GM18873 (cell line): ENCODE results near the gene RNF152.
"Not testable (repeated sequence)": the region's sequence is repeated elsewhere in the genome, so short reads cannot be mapped to it uniquely, and the experiment has no call there.

Source experiments
- ATAC-seq: cut with Tn5 transposase; IDR thresholded peaks from one replicate; pipeline ENCODE4 v1.9.1; 2021; ENCODE audit warnings: mild to moderate bottlenecking, moderate library complexity, moderate number of reproducible peaks; ENCODE audit not compliant: unreplicated experiment, low FRiP score

RNF152 gene

DNA sequence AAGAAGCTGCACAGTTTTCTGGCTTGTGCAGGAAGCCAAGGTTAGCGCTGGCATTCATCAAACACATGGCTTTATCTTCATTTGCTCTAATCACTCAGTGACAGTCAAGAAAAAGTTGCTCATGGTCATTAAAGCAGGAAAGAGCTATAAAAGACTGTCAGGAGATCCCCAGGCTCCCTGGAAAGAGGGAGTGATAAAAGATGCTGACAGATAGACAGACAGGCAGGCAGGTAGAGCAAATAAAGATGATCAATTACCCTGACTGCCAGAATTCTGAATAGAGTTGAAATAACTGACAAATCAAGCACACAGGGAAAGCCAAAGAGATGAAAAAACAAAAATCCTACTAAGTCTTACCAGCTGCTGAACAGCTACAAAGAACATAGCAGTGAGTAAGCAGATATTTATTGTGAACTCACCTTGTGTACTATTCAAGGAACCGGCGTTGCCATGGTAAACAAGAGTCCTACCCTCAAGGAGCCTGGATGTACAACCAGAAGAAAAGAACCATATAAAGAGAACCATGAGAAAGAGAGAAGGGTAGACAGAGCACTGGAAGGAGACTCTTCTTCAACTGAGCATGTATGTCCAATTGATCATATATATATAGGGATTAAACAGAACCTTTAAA lies 68.0 kb downstream of the RNF152 start:
- no peak for ATAC-seq

DNA sequence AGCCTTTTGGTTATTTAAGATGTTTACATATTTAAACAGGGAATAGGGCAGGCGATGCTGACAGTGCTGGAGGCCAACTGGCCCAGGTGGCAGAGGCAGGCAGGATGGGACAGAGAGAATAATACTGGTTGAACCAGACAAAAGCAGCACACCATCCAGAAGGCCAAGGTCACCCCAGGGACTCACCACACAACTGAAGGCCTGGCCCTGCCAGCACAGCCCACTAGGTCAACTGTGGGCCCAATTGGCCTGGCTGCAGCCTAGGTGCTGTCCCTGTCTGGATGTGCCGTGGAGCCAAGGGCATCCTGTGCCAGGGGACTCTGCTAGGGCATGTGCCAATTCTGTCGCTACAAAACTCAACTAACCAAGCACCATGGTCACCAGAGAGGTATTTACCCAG lies 69.2 kb downstream of the RNF152 start:
- ATAC-seq = no peak

DNA sequence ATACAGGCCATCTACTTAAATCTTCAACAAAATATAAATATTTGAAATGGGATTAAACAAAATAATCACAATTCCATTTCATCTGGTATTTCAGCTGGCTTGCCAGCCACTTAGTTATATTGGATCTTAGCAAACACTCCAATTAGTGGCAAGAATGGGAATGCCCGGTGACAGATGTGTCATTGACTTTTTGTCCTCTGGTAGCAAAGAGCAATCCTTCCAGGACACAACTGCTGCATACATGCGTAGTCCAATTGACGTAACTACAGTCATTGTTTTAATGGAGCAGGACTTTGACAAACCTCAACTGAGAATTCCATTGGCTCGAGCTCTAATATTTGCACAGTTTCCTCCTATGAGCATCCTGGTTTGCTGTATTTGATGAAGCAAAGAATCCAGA lies 69.9 kb downstream of the RNF152 start:
- no peak for ATAC-seq

DNA sequence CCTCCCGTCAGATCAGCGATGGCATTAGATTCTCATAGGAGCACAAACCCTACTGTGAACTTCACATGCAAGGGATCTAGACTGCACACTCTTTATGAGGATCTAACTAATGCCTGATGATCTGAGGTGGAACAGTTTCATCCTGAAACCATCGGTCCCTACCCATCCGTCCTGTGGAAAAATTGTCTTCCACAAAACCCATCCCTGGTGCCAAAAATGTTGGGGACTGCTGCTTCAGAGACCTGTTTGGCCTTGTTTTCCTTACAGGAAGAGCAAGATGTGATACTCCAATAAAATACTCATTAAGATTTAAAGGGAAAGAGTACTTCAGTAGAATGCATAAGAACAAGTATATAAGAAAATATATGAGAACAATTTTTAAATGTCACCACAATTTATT lies 71.1 kb downstream of the RNF152 start:
- ATAC-seq = no peak

DNA sequence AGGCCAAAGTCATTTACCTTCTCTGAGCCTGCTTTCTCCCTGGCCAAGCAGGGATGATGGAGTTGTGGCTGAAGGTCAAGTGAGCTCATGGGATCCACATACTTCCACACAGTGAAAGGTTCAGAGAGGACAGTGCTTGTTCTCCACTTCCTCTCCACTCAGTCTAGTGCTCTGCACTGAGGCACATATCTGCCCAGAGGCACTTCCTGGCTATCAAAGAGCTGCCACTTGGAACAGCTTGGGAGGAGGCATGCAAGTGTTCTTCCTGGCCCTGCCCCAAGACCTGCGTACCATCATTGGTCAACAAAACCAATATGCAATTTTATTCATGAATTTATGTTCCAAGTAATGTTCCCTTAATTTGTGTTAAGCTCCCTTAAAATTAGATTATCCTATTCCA lies 71.9 kb downstream of the RNF152 start:
- no peak for ATAC-seq

DNA sequence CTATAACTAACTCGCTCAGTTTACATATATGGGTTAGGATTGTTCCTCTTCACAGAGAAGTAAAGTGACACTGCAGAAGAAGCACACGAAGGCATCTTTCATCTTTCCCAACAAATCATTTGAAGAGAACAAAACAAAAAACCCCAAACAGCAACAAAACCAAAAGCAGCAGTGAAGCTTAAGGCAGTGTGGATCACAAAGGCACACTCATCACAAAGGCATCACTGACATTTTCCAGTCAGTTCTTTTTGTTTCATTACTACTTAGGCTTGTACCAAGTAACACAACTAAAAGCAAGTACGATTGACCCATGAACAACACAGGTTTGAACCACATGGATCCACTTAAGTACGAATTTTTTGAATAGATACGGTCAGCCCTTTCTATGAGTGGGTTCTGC lies 75.7 kb downstream of the RNF152 start:
- no peak for ATAC-seq

DNA sequence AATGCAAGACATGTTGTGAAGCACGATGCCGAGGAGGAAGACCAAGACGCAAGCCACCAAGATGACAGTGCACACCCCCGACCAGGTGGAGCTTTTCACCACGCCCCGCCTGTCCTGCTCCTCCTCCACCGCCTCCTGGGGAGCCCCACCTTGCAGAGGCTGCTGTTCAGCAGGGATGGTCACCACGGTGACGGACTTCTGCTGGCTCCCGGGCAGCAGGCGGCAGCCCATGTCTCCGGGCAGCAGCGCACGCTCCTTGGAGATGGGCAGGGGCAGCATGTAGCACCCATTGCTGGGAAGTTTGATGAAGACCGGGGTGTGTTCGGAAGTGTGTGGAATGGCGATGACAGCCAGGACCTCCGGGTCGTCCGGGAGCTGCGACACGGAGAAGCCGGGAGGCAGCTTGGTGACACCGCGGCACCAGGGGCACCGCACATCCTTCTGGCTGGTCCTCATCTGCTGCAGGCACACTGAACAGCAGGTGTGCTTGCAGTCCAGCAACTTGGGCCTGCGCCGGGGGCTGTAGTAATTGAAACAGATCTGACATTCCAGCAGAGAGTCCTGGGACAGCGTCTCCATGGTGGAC lies 76.8 kb downstream of the RNF152 start:
- no peak for ATAC-seq

DNA sequence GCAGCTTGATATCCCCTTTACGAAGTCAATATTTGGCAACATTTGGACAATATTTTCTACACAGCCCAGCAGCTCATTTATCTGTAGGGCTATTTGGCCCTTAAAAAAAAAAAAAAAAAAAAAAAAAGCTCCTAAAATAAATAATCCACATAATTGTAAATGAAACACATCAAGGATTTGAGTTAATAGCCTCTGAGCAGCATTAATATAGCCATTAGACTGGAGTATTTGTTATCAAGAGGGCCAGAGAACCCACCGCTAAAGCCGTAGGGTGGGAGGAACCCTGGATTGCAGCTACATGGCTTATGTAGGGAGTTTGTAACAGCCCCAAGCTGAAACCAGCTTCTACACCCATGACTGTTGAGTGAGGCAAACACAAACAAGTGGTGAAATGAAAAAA lies 84.5 kb downstream of the RNF152 start:
- ATAC-seq = no peak

DNA sequence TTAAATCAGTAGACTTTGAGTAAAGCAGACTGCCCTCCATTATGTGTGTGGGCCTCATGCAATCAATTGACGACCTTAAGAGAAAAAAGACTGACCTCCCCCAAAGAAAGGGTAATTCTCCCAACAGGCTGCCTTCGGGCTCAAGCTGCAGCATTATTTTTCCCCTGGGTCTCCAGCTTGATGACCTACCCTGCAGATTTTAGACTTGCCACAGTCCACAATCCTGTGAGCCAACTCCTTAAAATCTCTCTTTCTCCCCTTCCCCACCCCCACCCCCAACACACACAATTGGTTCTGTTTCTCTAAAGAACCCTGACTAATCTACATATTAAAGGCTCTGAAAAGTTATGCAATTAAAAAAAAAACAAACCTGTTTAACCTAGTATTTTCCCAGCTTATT lies 89.4 kb downstream of the RNF152 start:
- ATAC-seq = no peak

DNA sequence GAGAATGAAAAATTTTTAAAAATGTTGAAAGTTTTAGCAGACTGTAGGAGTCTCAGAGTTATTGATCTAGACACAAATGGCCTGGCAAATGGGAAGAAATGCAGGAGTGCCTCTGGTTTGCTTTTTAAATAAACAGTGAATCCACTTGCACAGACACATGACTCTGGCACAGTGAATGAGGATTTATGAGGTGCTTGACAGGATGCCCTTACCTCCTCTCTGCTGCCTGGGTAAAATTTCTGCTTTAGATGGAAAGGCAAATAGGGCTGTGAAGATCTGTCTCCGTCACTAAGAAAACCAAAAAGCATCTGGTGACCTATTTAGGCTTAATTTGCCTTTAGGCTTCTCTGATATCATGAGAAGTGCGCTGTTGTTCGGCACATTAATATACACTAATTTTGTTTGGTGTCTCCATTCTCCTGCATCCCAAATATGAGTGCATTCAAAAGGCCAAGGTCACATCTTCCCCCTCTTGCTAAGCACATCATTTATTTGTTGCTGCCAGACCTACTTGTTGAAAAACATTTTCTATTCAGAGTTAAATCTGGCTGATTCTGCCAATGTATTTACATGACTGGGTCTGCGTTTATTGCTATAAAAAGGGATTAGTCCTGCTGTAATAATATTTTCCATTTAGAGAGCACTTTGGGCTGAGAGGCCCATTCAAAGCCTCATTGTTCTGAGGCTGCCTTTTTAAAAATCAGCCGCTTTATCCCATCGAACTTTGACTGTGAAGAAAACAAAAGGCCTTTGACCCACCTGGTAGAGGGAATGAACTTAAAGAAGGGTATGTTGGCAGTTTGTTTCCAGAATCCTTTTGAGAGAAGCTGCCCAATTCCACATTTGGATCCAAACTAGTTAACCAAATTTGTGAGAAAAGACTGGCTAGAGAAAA lies 94.9 kb downstream of the RNF152 start:
- no peak for ATAC-seq

DNA sequence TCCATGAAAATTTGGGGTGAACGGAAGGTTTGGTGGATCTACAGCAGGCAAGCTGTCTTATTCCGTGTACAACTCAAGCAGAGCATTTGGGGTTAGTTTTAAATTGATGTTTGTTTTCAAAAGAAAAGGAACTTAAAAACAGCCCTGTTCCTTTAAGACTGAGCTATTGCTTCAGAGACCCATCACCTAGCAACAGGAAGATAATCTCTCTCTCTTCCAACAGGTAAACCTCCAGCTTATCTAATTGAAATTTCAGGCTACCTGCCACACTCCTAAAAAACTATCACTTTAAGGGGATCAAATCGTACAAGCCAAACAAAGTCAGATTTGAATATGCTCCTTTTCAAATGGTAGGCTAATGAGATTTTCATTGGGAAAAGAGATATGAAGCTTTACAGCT lies 101.8 kb downstream of the RNF152 start:
- no peak for ATAC-seq

DNA sequence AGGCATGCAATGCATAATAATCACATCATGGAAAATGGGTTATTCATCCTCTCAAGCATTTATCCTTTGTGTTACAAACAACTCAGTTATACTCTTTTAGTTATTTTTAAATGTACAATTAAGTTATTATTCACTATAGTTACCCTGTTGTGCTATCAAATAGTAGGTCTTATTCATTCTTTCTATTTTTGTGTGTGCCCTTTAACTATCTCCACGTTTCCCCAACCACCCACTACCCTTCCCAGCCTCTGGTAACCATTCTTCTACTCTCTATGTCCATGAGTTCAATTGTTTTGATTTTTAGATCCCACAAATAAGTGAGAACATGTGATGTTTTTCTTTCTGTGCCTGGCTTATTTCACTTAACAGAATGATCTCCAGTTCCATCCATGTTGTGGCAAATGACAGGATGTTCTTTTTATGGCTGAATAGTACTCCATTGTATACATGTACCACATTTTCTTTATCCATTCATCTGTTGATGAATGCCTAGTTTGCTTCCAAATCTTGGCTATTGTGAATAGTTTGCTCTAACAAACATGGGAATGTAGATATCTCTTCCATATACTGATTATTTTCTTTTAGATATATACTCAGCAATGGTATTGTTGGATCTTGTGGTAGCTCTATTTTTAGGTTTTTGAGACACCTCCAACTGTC lies 105.7 kb downstream of the RNF152 start:
- not testable (repeated sequence) for ATAC-seq

DNA sequence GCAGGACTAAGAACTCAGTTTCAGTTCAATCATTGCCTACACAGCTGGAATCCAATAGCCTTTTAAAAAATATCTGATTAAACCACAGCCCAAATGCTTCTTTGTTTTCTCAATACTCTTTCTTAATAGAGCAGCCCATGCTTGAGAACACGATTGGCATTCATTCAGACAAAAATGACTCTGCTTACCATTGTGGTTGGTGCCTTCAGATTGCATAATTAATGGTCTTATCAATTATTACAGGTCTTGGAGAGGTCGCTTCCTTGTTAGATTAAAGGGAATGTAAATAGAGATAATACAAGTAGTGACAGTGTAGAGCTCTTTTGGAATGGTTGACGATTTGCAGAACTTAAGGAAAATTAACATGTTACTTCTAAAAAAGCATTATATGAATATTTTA lies 107.2 kb downstream of the RNF152 start:
- no peak for ATAC-seq

DNA sequence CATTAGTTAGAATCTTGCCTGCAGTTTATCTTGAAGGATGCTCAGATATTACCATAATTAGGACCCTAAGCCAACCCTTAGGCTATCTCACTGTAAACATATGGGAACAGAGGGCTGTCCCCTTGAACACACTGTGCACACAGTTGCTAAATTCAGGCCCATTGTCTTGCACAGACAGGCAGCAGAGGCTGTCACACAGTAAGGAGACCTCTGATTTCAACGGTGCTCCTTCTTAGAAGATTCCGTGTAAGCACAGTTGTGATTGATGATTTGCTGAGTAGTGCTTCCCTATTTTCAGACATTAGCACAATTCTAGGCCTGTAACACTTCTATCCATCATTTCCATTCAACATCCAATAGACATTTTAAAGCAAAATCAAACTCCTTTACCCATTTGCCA lies 108.0 kb downstream of the RNF152 start:
- no peak for ATAC-seq

DNA sequence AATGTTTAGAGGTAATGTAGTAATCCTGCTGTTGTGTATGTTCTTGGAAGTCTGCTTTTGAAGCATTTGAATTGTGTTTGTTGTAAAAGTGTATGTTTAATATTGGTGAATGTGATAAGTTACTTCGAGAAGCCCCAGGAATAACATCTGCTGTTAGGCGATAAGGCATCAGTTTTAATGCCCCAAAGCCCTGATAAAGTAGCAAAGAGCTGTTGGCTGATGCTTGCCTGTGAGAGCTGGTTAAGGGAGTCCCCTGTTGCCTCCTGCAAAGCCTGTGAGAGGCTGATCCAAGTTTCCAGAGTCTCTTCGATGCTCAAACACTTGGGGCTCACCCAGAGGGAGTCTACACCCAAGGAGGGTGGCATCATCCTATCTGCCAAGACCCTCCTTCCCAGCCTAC lies 110.3 kb downstream of the RNF152 start:
- no peak for ATAC-seq

DNA sequence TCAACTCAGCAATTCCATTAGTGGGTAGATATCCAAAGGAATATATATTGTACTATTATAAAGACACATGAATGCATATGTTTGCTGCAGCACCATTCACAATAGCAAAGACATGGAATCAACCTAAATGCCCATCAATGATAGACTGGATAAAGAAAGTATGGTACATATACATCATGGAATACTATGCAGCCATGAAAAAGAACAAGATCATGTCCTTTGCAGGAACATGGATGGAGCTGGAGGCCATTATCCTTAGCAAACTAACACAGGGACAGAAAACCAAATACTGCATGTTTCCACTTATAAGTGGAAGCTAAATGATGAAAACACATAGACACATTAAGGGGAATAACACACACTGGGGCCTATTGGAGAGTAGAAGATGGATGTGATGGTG lies 116.6 kb downstream of the RNF152 start:
- not testable (repeated sequence) for ATAC-seq

DNA sequence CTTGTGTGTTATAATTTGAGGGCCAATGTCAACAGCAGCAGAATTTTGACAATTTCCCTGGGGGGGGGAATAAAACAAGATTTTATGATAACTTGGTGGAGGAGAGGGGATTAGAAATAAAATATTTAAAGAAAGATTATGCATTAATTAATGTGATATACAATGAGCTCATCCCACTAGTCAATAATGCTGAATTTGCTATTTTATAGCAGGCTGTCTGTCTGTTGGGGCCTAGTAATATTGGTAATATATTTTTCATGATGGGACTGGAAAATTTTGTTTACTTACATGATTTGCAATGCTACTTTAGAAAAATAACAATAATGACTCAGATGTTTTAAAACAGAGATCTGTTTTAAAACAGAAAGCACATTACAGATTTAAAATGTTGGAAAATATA lies 118.0 kb downstream of the RNF152 start:
- ATAC-seq = no peak

DNA sequence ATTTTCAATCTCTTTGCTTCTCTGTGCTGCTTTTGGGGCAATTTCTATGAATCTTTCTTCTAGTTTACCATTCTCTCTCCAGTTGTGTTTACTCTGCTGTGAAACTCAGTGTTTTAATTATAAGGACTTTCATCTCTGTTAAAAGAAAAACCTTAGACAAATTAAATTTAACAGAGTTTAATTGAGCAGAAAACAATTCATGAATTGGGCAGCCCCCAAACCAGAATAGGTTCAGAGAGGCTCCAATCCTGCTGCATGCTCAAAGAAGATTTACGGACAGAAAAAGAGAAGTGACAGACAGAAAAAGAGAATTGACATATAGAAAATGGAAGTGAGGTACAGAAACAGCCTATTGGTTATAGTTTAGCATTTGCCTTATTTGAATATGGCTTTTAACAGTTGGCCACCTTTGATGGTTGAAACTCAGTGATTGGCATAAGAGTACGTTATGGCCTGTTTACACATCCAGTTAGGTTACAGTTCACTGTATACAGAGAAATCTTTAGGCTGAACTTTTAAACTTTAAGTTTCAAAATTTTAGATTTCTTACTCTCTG lies 120.4 kb downstream of the RNF152 start:
- no peak for ATAC-seq

DNA sequence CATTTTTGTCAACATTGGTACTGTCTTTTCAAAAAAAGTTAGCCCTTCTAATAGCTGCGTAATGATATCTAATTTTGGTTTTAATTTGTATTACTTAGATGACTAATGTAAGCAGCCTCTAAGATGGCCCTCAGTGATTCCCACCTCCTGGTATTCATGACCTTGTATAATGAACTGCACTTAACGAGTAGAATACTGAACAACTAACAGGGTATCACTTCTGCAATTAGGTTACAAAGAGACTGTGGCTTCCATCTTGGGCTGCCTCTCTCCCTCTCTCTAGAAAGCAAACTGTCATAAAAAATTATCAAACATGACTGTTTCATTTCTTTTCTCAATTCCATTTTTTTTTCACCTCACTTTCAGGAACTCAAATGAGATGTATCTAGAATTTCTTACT lies 120.9 kb downstream of the RNF152 start:
- no peak for ATAC-seq

DNA sequence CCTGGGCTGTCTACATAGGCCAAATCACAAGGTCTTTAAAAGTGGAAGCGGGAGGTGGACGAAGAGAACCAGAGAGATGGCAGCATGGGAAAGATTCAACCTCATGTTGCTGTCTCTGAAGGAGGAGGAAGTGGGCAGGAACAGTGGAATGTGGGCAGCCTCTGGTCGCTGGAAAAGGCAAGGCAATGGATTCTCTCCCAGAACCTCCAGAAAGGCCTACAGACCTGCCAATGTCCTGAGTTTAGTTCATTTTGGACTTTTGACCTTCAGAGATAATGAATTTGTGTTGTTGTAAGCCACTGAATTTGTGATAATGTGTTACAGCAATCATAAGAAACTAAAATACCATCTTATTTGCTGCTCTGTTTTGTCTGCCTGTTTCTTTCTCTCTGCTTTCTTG lies 122.5 kb downstream of the RNF152 start:
- ATAC-seq = no peak
